Activated gamma-delta T cell (primary cell): ENCODE data around the gene DISP3.

Source experiments
- DNase-seq: peaks from one replicate; lab custom pipeline; 2025; lab: John Stamatoyannopoulos, UW

The DISP3 gene

GRCh38 chr1:11528611-11529261 lies 49.8 kb downstream of the DISP3 start:
- no peak for DNase-seq

DNA sequence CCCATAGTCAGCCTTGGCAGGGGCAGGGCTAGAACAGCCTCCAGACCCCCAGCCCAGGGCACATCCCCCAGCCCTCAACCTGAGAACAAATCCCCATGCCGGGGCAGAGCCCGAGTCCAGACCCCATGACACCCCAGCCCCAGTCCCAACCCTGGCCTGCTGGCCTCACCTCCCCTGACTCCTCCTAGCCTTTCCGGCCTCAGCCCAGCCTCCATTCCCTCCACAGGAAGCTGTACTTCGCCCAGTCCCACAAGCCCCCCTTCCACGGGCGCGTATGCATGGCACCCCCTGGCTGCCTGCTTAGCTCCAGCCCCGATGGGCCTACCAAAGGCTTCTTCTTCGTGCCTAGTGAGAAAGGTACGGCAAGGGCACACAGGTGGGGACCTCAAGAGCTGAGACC lies 50.4 kb downstream of the DISP3 start:
- no peak for DNase-seq

DNA sequence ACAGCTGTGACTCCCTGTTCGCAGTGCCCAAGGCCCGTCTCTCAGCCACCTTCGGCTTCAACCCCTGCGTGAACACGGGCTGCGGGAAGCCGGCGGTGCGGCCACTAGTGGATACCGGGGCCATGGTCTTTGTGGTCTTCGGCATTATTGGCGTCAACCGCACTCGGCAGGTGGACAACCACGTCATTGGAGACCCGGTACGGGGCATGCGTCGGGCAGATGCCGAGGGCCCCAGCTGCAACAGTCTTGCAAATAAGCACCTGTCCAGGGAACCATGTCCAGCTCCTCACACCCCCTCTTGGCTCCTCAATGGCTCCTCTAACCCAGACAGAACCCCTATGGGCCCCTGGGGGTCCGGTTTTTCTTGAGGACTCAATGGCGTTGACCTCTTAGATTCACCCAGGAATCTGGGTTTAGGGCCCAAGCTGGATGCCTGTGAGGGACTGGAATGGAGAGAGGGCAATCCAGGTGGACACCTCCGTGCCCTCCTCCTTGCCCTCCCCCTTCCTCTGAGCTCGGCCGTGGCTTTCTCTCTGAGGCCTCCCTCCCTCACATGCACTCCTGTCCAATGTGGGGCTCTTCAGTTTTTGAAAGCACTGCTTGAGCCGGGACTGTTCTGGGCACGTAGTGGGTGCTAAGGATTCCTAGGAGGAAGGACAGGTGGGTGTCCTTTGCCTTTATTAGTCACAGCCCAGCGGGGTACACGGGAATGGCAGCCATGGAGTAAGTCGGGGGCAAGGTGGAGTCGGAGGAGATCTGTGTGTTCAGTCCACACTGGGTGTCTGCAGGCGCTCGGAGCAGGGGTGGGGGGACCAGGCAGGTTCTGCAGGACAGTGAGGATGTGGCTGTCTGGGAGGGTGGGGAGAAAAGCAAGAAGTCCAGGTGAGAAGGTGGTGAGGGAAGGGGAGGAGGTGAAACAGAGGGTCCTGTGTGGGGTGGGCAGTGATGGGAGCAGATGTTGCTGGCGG lies 51.1 kb downstream of the DISP3 start:
- DNase-seq = no peak

- no peak for DNase-seq
These were observed 51.9 kb downstream of the DISP3 start for GRCh38 chr1:11530731-11531311.

DNA sequence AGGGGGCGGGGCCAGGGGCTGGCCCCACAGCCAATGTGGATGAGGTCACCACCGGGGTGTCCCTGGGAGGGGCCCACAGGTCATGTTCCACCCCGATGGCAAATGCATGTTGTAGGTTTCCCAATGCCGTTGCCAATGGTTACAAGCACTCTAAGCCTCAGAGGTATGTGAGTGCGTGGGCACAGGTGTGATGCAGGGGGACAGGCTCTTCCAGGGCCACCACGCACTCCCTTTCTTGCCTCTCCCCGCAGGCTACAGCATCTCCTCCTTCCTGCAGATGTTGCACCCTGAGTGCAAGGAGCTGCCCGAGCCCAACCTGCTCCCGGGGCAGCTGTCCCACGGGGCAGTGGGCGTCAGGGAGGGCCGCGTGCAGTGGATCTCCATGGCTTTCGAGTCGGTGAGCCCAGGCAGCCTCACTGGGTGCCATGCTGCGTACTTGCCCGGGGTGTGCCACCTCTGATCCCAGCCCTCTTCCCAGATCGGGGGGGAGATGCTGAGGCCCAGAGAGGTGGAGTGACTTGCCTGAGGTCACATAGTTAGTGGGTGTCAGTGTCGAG lies 52.4 kb downstream of the DISP3 start:
- no peak for DNase-seq

DNA sequence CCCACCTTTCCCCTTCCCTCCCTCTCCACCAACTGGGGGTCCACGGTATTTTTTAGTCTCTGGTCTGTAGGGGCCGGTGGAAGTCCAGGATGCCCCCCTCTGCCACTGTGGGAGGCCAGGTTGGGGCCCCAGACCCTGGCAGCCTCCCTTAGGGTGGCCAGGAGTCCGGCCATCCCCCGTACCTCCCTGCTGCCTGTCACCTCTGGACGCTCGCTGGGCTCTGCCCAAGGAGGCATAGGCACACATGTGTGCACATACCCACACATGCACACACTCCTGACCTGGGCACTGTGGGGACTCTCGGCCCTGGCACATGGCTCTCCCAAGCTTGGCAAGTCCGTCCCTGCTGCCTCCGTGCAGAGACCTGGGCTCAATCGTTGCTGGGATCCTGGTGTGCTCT lies 53.0 kb downstream of the DISP3 start:
- no peak for DNase-seq

- DNase-seq = no peak
These were observed 55.1 kb downstream of the DISP3 start for GRCh38 chr1:11533790-11534787.

- no peak for DNase-seq
These were observed 55.9 kb downstream of the DISP3 start for GRCh38 chr1:11534846-11535245.

DNA sequence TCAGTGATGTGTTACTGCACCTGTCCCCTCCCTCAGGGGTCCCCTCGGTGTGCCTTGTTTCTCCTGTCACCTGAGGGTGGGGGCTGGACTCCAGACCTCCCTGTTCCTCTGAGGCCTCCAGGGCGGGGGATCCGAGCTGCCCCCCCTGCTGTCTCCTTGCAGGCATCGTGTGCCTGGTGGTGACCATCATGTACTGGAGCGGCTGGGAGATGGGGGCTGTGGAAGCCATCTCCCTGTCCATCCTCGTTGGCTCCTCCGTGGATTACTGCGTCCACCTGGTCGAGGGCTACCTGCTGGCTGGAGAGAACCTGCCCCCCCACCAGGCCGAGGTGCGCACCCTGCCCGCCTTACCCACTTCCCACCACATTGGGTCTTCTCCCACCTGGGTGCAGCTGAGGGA lies 56.4 kb downstream of the DISP3 start:
- no peak for DNase-seq

GRCh38 chr1:11535761-11536572 lies 57.0 kb downstream of the DISP3 start:
- DNase-seq = no peak

GRCh38 chr1:11536573-11537379 lies 57.8 kb downstream of the DISP3 start:
- no peak for DNase-seq

- DNase-seq = no peak
These were observed 58.4 kb downstream of the DISP3 start for GRCh38 chr1:11537380-11537764.

DNA sequence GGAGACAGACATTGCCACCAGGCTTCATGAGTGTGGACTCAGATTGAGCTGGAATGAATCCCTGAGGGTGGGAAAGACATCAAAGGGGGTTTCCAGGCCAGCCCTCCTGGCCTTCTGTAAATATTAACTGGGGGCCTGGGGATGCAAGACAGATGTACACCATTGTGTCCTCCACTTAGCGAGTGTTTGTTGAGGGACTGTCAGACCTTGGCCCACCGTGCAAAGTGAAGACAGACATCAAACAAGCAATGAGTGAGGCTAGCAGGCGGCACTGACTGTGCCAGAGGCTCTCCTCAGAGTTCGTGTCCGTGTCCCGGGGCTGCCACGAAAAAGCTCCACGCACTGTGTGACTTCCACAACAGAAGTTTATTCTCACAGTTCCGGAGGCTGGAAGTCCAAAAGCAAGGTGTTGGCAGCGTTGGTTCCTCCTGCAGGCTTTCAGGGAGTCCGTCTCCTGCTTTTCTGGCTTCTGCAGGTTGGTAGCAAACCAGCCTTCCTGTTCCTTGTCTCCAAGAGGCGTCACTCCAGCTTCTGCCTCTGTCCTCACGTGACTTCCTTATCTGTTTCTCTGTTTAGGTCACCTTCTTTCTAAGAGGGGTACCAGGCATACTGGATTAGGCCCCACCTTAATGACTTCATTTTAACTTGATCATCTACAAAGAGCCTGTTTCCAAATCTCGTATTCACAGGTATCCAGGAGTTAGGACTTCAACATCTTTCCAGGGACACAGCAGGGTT lies 59.1 kb downstream of the DISP3 start:
- no peak for DNase-seq

GRCh38 chr1:11538886-11539285 lies 59.9 kb downstream of the DISP3 start:
- no peak for DNase-seq

- DNase-seq = no peak
These were observed 61.2 kb downstream of the DISP3 start for GRCh38 chr1:11539850-11540772.

- DNase-seq = no peak
These were observed 61.8 kb downstream of the DISP3 start for GRCh38 chr1:11540773-11541160.

DNA sequence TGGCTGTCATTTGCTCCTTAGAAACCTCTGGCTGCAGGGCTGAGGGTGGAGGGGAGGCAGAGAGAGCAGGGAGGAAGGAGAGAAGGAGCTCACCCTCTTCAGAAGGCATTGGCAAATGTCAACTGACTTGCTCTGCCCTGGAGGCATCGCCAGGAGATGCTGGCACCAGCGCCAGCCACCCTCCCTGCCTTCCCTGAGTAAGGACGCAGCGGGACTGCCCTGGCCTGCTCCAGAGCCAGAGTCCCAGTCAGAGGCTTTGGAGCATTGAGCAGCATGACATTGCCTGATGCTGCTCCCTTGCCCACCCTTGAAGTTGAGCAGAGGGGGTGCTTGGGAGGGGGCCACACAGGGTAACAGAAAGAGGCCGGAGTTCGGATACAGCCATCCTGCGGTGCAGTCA lies 62.3 kb downstream of the DISP3 start:
- no peak for DNase-seq

DNA sequence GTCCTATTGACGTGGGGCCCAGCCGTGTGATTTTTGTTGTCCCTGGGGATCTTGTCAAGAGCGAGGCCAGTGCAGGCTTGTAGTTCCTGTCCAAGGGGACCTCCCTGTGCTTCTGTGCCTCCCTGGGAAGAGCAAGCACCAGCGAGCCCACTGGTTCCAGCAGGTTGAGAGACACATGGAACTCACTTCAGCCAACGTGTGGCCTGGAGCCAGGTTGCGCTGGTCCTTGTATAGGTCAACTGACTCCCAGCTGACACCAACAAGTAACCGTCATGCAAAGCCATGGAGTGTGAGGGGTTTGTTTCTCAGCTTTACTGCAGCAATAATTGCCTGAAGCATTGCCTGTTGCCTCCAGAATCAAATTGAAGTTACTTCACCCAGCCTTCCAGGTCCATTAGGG lies 63.0 kb downstream of the DISP3 start:
- no peak for DNase-seq
